Astrocyte (in vitro differentiated cells and primary cell): ENCODE data around the gene DPH1.

Experiments used
- EZH2 ChIP-seq: IDR thresholded peaks from 2 replicates; pipeline ENCODE4 v1.6.1; 2012; ENCODE audit warnings: mild to moderate bottlenecking, low read length, inconsistent platforms; ENCODE audit not compliant: insufficient read depth
- TF ChIP-seq, protein P1 (sequence below): IDR thresholded peaks from 2 replicates; pipeline ENCODE4 v1.5.1; 2011; ENCODE audit warnings: low read depth, mild to moderate bottlenecking, inconsistent platforms, low read length, moderate library complexity; ENCODE audit not compliant: insufficient read depth

GRCh38 chr17:2009737-2010136, 20.2 kb upstream of the DPH1 start:
- no peak for TF ChIP-seq EZH2
- TF ChIP-seq, protein P1, sequence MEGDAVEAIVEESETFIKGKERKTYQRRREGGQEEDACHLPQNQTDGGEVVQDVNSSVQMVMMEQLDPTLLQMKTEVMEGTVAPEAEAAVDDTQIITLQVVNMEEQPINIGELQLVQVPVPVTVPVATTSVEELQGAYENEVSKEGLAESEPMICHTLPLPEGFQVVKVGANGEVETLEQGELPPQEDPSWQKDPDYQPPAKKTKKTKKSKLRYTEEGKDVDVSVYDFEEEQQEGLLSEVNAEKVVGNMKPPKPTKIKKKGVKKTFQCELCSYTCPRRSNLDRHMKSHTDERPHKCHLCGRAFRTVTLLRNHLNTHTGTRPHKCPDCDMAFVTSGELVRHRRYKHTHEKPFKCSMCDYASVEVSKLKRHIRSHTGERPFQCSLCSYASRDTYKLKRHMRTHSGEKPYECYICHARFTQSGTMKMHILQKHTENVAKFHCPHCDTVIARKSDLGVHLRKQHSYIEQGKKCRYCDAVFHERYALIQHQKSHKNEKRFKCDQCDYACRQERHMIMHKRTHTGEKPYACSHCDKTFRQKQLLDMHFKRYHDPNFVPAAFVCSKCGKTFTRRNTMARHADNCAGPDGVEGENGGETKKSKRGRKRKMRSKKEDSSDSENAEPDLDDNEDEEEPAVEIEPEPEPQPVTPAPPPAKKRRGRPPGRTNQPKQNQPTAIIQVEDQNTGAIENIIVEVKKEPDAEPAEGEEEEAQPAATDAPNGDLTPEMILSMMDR: no peak
